Body of pancreas (tissue), 4 donors: ENCODE results near the gene SPDYE4. TPM values are rescaled to one million over a fixed set of nuclear protein-coding genes. Genes with fewer than 3 reads are reported as not detected.

Experiments
- ATAC-seq: fragments of 150-250 bp; one replicate; pipeline ENCODE4 v1.9.1; 2016
- DNase-seq, 4 donors: peaks; one replicate each; pipeline ENCODE4 v3.0.0-alpha.2; 2019
- H3K27ac ChIP-seq, 4 donors: fragments of 200-600 bp; sonication (generic); 1 replicate in 3 of 4; 2 replicates in 1 of 4; pipeline versions ENCODE4 v1.5.1 to v1.6.1; 2016 to 2019; ENCODE audit warnings: mild to moderate bottlenecking in 1 of 4, mixed read lengths in 1 of 4, moderate library complexity in 1 of 4
- H3K27me3 ChIP-seq, 2 donors: fragments of 200-600 bp; sonication (generic); one replicate each; pipeline ENCODE4 v1.6.0; 2016; ENCODE audit warnings: mild to moderate bottlenecking in 1 of 2
- H3K36me3 ChIP-seq, 2 donors: fragments of 200-600 bp; sonication (generic); replicated peaks in 1 of 2; 2 replicates each; pipeline ENCODE4 v1.5.1; 2016; ENCODE audit warnings: low read depth in 2 of 2; ENCODE audit not compliant: insufficient read depth in 1 of 2
- H3K4me1 ChIP-seq: fragments of 200-600 bp; sonication (generic); one replicate; pipeline ENCODE4 v1.6.0; 2016
- H3K4me3 ChIP-seq, 2 donors: fragments of 200-600 bp; sonication (generic); 1 replicate in 1 of 2; 2 replicates in 1 of 2; pipeline ENCODE4 v1.5.1; 2016 to 2019
- H3K9me3 ChIP-seq, 3 donors: fragments of 200-600 bp; sonication (generic); 1 replicate in 2 of 3; 2 replicates in 1 of 3; pipeline ENCODE4 v1.5.1; 2016
- CTCF ChIP-seq, 7 experiments: fragments of 450-650 bp in 4 of 7; fragments of 200-600 bp in 3 of 7; sonication (generic) in 3 of 7; IDR thresholded peaks; one replicate each; pipeline ENCODE4 v1.5.1; 2016 to 2019; ENCODE audit warnings: antibody characterized with exemption in 7 of 7
- POLR2A ChIP-seq, 3 donors: fragments of 450-650 bp; IDR thresholded peaks; one replicate each; pipeline ENCODE4 v1.6.1; 2016; ENCODE audit warnings: antibody characterized with exemption in 3 of 3, mild to moderate bottlenecking in 2 of 3
- WGBS, 2 donors: methylation state at CpG; one replicate each; pipeline ENCODE4 v1.1.5; 2017; 5-methylcytosine and 5-hydroxymethylcytosine counted together
- intact Hi-C: fragments of 100-400 bp; cut with DNase I; formaldehyde crosslinking; loops from one replicate; pipeline ENCODE4 v1.15.1; 2023
- total RNA-seq, 2 donors: library from RNA; depleted of rRNA; stranded (reverse); fragments of >200 nt; gene quantifications; one replicate each; pipeline ENCODE4 v1.1.0, GENCODE V29; 2016

SPDYE4 gene
- total RNA-seq, 2 donors from 2014 or later: not detected

DNA sequence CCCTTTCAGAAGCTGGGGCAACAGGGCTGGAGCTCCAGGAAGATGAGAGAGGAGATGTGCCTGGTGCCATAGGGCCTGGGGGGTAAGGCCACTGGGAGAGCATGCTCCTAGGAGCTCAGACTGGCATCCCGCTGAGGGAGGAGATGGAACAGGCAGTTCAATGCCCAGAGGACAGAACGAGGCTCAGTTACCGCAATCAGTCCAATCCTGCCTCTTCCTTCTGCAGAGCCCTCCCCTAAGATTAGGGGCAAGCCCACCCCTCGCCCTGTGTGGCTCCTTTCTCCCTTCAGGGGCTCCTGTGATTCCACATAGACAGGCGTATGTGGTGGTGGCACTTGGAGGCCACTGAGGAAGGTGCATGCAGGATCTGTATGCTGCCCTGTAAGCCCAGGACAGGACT, 16.1 kb downstream of the SPDYE4 start:
- no peaks in the 10 kb centered on the region for H3K9me3 ChIP-seq
- ATAC-seq: no peak
- no peaks in the 10 kb centered on the region for H3K36me3 ChIP-seq
- WGBS, 2 donors: 75 to 79% methylated on average over 5 of the region's 5 CpGs
- TF ChIP-seq CTCF (IDR thresholded peaks at IDR 0.05): no peak
- no peak for TF ChIP-seq POLR2A (IDR thresholded peaks at IDR 0.05)
- H3K27ac ChIP-seq: no peak overlapping the region
- DNase-seq: no peak
- H3K27me3 ChIP-seq: no peaks in the 10 kb centered on the region
- no peak overlapping the region for H3K4me3 ChIP-seq
- peaks cover 11% of the 10 kb centered on the region for H3K4me1 ChIP-seq
- intact Hi-C loops: loop anchor here (2.0 kb wide), 1 partner anchor 335 kb away; no protein-coding TSS in a partner anchor

DNA sequence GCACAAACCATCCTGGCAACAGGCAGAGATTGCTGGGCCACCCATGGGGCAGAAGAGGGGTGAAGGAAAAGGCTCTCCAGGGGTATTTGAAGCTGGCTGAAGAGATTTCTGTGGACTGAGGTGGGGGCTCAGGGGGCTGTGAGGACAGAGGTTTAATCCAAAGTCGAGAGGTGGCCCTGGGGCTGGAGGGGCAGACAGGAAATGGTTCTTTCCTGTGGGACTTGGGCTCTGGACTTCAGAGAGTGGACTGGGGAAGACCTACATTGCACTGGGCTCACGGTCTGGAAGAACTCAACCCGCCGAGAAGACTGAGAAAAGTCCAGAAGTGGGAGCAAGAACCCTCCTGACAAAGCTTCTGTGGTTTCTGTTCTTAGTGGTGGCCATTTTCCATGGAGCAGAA, 16.6 kb downstream of the SPDYE4 start:
- 56 to 65% methylated on average over 4 of the region's 4 CpGs for WGBS, 2 donors
- intact Hi-C loops: loop anchor here (2.0 kb wide), 1 partner anchor 335 kb away; no protein-coding TSS in a partner anchor

DNA sequence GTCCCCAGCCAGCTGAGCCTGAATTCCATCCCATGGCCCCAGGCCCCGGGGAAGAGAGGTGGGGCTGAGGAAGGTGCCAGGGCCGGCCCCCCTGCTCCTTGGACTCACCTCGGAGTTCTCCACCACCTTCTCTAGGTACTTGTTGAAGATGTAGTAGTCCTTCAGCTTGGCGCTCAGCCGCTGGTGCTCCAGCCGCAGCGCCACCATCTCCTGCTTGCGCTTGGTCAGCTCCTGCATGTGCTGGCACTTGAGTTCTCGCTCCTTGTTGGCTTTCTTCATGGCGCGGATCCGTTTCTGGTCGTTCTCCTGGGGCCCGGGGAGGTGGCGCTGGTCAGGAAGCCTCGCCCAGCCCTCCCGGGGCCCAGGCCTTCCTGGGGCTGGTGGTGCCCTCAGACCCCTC, 17.0 kb downstream of the SPDYE4 start:
- WGBS, 2 donors: 83 to 100% methylated on average over 3 to 17 of the region's 17 CpGs
- intact Hi-C loops: no loop called here
- no peak for ATAC-seq

More for the DNA sequence above, 16.6 kb downstream of the SPDYE4 start:
- Histone ChIP-seq H3K4me1 (peaks cover 11% of the 10 kb centered on the region), H3K27ac (no peak overlapping the region), H3K27me3 (no peaks in the 10 kb centered on the region), H3K4me3 (no peak overlapping the region), H3K36me3 (no peaks in the 10 kb centered on the region), H3K9me3 (no peaks in the 10 kb centered on the region)
- DNase-seq (no peak), ATAC-seq (no peak)
- TF ChIP-seq CTCF (IDR thresholded peaks at IDR 0.05) (no peak), POLR2A (IDR thresholded peaks at IDR 0.05) (no peak)

GRCh38 chr17:8740486-8740885, 17.9 kb downstream of the SPDYE4 start:
- Histone ChIP-seq H3K27ac (no peak overlapping the region), H3K27me3 (no peaks in the 10 kb centered on the region), H3K4me1 (peaks cover 3% of the 10 kb centered on the region), H3K9me3 (no peaks in the 10 kb centered on the region), H3K4me3 (no peak overlapping the region), H3K36me3 (no peaks in the 10 kb centered on the region)
- WGBS, 2 donors: 44 to 52% methylated on average over 12 of the region's 12 CpGs
- TF ChIP-seq POLR2A (IDR thresholded peaks at IDR 0.05): no peak
- TF ChIP-seq CTCF (IDR thresholded peaks at IDR 0.05): no peak
- intact Hi-C loops: no loop called here
- DNase-seq (no peak), ATAC-seq (no peak)

More for the DNA sequence above, 17.0 kb downstream of the SPDYE4 start:
- DNase-seq: no peak
- Histone ChIP-seq H3K36me3 (no peaks in the 10 kb centered on the region), H3K4me1 (peaks cover 9% of the 10 kb centered on the region), H3K4me3 (no peak overlapping the region), H3K27ac (no peak overlapping the region), H3K9me3 (no peaks in the 10 kb centered on the region), H3K27me3 (no peaks in the 10 kb centered on the region)
- TF ChIP-seq POLR2A (IDR thresholded peaks at IDR 0.05) (no peak), CTCF (IDR thresholded peaks at IDR 0.05) (no peak)

DNA sequence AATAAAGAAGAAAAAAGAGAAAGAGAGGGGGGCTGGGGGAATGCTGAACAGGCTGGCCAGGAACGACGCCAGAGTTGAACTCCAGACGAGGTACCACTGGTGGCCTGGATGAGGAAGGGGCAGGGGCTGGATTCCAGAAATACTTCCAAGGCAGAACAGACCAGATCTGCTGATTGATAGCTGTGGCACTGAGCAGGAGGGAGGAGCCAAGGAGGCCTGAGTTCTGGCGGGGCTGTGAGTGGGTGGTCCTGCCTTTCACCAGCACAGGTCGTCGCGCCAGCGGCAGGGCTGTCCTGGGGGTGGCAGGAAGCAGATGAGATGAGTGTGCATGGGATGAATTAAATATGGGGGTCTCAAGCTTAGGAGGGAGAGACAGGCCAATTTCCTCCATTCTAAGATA, 19.2 kb downstream of the SPDYE4 start:
- Histone ChIP-seq H3K4me1 (no peaks in the 10 kb centered on the region), H3K4me3 (no peak overlapping the region), H3K27ac (no peak overlapping the region), H3K9me3 (no peaks in the 10 kb centered on the region), H3K36me3 (no peaks in the 10 kb centered on the region), H3K27me3 (no peaks in the 10 kb centered on the region)
- DNase-seq (no peak), ATAC-seq (no peak)
- no peak for TF ChIP-seq POLR2A (IDR thresholded peaks at IDR 0.05)
- TF ChIP-seq CTCF (IDR thresholded peaks at IDR 0.05): no peak
- intact Hi-C loops: loop anchor here (10.0 kb wide), 1 partner anchor 214 kb away; no protein-coding TSS in a partner anchor
- WGBS, 2 donors: 30 to 36% methylated on average over 8 of the region's 8 CpGs
